Astrocyte of the cerebellum (primary cell): Measurements from ENCODE around the gene R3HDM4.

Source experiments
- DNase-seq: peaks from one replicate; pipeline ENCODE4 v3.0.0-alpha.2; 2011; ENCODE audit warnings: low read depth
- H3K4me3 ChIP-seq: 2 replicates; pipeline ENCODE4 v1.5.1; 2011; ENCODE audit warnings: mild to moderate bottlenecking, low read depth, low read length, moderate library complexity
- CTCF ChIP-seq: IDR thresholded peaks from 2 replicates; pipeline ENCODE4 v1.5.1; 2012; ENCODE audit warnings: low read length, low read depth, moderate library complexity, mild to moderate bottlenecking; ENCODE audit errors: missing control alignments
- in situ Hi-C: cut with HindIII; loops from 2 replicates; pipeline ENCODE4 v1.10.0; 2017; ENCODE audit warnings: low sequenced_read_pairs

Gene R3HDM4

GRCh38 chr19:956766-957440 lies 43.9 kb upstream of the R3HDM4 start:
- no peak for TF ChIP-seq CTCF
- H3K4me3 ChIP-seq = no peak overlapping the region
- in situ Hi-C loops = no loop called here
- DNase-seq = no peak

- TF ChIP-seq CTCF = no peak
- no peak for DNase-seq
- in situ Hi-C loops = no loop called here
- H3K4me3 ChIP-seq = no peak overlapping the region
These were observed 43.1 kb upstream of the R3HDM4 start for GRCh38 chr19:955803-956765.

- in situ Hi-C loops = no loop called here
- no peak overlapping the region for H3K4me3 ChIP-seq
- DNase-seq = no peak
- TF ChIP-seq CTCF = no peak
These were observed 41.9 kb upstream of the R3HDM4 start for GRCh38 chr19:954672-955494.

- no peak for TF ChIP-seq CTCF
- DNase-seq = no peak
- in situ Hi-C loops = no loop called here
- H3K4me3 ChIP-seq = no peak overlapping the region
These were observed 41.3 kb upstream of the R3HDM4 start for GRCh38 chr19:954272-954671.

- H3K4me3 ChIP-seq = no peak overlapping the region
- in situ Hi-C loops = no loop called here
- DNase-seq = no peak
- no peak for TF ChIP-seq CTCF
These were observed 40.6 kb upstream of the R3HDM4 start for GRCh38 chr19:953445-954271.
